ENCODE results near the gene PRKCZ.

PRKCZ gene

GRCh38 chr1:2233997-2234761 is 184.0 kb downstream of the PRKCZ start:
- DNase-seq: peak; percentile 81

GRCh38 chr1:2234762-2235113 is 184.5 kb downstream of the PRKCZ start:
- DNase-seq: no peak
